Ammon's horn (tissue), 1 donor: ENCODE data around the gene SPZ1.
"Not testable (repeated sequence)": the region's sequence is repeated elsewhere in the genome, so short reads cannot be mapped to it uniquely, and the experiment has no call there.

ENCODE experiments used
- DNase-seq: peaks from one replicate; pipeline ENCODE4 v3.0.0-alpha.2; 2016; ENCODE audit warnings: low spot score

SPZ1 gene, protein sequence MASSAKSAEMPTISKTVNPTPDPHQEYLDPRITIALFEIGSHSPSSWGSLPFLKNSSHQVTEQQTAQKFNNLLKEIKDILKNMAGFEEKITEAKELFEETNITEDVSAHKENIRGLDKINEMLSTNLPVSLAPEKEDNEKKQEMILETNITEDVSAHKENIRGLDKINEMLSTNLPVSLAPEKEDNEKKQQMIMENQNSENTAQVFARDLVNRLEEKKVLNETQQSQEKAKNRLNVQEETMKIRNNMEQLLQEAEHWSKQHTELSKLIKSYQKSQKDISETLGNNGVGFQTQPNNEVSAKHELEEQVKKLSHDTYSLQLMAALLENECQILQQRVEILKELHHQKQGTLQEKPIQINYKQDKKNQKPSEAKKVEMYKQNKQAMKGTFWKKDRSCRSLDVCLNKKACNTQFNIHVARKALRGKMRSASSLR

DNA sequence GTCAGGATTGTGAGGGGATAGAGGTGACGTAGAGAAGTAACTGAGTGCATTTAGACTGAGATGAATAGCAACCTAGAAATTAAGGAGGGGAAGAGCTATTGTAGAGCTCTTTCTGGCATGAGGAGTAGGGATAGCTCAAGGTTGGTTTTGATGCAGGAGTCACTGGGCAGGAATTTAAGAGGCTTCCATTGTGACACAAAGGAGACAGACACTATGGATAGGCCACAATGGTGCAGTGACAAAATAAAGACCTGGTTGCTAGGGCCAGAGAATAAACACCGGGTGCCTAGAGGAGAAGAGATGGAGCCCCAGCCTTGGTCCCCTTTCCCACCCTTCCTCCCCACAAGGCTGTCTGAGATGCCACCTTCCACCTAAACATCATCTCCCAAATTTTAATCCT lies at the start of gene SPZ1:
SPZ1 (plus strand) TSS at position 301 of the 400 bp plus-strand sequence. CDS start 214 bp downstream, outside the sequence.
- DNase-seq = no peak

GRCh38 chr5:80270543-80270942 lies 49.3 kb upstream of the SPZ1 start:
- not testable (repeated sequence) for DNase-seq

GRCh38 chr5:80275347-80275746 lies 44.5 kb upstream of the SPZ1 start:
- DNase-seq = peak; percentile 81

DNA sequence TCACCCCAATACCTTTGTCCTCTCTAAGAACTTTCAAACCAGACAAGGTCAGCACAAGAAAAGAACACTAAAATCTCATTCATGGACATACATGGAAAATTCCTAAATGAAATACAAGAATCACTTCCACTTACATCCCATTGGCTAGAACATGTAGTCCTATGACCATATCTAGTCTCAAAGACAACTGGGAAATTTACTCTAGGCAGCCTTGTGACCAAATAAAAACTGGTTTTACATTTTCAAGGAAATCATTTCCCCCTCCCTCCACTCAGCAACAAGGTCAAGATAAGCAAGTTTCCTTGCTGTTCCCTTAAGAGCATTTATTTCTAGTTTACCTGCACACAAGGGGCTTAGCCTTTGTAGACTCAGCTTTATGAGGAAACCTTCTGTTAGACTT lies 43.6 kb upstream of the SPZ1 start:
- DNase-seq = no peak

- DNase-seq = no peak
Observed at GRCh38 chr5:80277191-80277590, 42.6 kb upstream of the SPZ1 start.

DNA sequence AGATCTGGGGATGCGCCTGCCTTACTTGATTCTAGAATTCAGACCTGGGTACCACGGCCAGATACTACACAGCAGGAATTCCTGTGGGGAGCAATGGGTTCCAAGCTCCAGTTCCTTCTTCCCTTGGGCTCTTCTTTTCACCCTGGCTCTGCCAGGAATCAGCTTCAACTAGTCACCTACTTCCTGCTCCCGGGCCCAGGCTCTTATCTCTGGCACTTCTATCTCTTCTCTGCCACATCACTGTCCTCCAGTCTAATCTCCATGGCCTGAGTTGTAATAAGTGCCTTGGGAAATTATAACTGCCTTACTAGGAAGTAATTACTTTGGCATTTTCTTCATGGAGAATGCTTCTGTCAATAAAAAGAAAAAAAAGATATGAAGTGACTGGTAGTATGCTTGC lies 37.7 kb upstream of the SPZ1 start:
- no peak for DNase-seq

DNA sequence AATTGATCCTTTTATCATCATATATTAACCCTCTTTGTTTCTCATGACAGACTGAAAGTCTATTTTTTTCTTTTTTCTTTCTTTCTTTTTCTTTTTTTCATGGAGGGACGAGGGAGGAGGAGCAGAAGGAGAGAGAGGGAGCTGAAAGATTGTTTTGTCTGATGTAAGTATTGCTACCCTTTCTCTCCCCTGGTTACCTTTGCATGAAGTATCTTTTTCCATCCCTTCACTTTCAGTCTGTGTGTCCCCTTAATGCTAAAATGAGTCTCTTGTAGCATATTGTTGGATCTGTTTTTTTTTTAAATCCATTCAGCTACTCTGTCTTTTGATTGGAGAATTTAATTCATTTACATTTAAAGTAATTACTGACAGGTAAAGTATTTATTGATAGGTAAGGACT lies 36.4 kb upstream of the SPZ1 start:
- DNase-seq = no peak

DNA sequence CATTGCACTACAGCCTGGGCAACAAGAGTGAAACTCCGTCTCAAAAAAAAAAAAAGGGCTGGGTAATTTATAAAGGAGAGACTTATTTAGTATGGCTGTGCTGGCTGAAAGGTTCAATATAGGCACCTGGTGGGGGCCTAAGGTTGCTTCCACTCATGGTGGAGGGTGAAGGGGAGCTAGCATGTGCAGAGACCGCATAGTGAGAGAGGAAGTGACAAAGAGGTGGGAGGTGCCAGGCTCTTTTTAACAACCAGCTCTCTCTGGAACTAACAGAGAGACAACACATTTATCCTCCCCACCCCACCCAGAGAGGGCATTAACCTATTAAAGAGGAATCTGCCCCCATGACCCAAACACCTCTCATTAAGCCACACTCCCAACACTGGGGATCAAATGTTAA lies 35.1 kb upstream of the SPZ1 start:
- DNase-seq = no peak

DNA sequence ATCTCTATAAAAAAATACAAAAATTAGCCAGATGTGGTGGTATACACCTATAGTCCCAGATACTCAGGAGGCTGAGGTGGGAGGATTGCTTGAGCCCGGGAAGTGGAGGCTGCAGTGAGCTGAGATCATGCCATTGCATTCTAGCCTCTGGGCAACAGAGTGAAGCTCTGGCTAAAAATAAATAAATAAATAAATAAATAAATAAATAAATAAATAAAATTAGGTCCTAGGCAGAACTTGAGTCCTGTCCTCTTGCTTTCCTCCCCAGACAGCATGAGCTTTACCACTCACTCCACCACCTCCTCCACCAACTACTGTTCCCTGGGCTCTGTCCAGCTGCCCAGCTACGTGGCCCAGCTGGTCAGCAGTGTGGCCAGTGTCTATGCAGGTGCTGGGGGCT lies 31.6 kb upstream of the SPZ1 start:
- DNase-seq = no peak

DNA sequence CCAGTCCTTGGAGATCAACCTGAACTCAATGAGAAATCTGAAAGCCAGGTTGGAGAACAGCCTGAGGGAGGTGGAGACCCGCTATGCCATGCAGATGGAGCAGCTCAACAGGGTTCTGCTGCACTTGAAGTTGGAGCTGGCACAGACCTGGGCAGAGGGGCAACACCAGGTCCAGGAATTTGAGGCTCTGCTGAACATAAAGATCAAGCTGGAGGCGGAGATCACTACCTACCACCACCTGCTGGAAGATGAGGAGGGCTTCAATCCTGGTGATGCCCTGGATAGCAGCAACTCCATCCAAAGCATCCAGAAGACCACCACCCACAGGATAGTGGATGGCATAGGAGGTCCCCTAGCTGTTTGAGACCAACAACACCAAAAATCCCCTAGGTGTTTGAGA lies 30.5 kb upstream of the SPZ1 start:
- DNase-seq = no peak

GRCh38 chr5:80291761-80292160 lies 28.0 kb upstream of the SPZ1 start:
- DNase-seq = no peak

- no peak for DNase-seq
Observed at GRCh38 chr5:80296121-80296520, 23.7 kb upstream of the SPZ1 start.

- no peak for DNase-seq
Observed at GRCh38 chr5:80299601-80300000, 20.2 kb upstream of the SPZ1 start.

DNA sequence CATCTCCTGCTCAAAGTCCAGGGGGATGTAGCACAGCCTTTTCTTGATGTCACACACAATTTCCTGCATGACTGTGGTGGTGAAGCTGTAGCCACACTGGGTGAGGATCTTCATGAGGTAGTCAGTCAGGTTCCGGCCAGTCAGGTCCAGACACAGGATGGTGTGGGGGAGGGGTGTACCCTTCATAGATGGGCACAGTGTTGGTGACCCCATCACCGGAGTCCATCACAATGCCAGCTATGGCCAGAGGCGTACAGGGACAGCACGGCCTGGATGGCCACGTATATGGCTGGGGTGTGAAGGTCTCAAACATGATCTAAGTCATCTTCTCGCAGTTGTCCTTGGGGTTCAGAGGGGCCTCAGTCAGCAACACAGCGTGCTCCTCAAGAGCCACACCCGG lies 19.7 kb upstream of the SPZ1 start:
- DNase-seq = no peak

DNA sequence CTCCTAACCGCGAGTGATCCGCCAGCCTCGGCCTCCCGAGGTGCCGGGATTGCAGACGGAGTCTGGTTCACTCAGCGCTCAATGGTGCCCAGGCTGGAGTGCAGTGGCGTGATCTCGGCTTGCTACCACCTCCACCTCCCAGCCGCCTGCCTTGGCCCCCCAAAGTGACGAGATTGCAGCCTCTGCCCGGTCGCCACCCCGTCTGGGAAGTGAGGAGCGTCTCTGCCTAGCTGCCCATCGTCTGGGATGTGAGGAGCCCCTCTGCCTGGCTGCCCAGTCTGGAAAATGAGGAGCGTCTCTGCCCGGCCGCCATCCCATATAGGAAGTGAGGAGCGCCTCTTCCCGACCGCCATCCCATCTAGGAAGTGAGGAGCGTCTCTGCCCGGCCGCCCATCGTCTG lies 19.0 kb upstream of the SPZ1 start:
- DNase-seq = not testable (repeated sequence)

- not testable (repeated sequence) for DNase-seq
Observed at GRCh38 chr5:80301342-80301741, 18.5 kb upstream of the SPZ1 start.

GRCh38 chr5:80302636-80303035 lies 17.2 kb upstream of the SPZ1 start:
- DNase-seq = no peak

GRCh38 chr5:80308526-80308925 lies 11.3 kb upstream of the SPZ1 start:
- DNase-seq = no peak

DNA sequence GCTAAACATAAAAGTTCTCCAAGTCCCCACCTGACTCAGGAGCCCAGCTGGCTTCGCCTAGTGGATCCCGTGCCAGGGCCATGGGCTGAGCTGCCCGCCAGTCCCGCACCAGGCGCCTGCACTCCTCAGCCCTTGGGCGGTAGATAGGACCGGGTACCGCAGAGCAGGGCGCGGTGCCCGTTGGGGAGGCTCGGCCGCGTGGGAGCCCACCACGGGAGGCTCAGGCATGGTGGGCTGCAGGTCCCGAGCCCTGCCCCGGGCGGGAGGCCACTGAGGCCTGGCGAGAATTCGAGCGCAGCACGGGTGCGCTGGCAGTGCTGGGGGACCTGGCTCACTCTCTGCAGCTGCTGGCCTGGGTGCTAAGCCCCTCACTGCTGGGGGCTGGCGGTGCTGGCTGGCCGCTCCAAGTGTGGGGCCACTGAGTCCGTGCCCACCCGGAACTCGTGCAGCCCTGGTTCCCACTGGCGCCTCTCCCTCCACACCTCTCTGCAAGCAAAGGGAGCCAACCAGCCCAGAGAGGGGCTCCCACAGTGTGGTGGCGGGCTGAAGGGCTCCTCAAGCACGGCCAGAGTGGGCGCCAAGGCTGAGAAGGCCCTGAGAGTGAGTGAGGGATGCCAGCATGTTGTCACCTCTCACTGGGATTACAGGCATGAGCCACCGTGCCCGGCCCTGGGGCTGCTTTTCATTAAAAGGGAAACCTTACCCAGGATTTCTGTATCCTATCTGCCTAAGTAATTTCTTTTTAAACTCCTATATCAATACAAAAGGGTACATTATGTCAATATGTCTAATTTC lies 9.7 kb upstream of the SPZ1 start:
- DNase-seq = no peak

DNA sequence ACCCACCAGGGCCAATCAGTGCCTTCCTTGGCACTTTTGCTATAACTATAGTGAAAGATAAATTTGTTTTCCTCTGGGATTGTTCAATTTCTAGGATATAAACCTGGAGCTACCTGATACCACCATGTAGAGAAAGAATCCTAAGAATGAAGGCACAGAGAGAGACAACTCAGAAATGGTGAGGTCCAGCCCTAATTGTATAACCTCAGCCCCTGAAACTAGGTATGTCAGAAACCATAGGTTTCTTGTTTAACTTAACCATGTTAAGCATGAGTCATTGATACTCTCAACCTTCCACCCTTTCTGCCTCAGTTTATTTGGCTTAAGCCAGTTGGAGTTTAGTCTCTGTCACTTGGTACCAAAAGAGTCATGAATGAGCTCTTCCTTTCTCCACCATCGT lies 4.6 kb upstream of the SPZ1 start:
- no peak for DNase-seq

DNA sequence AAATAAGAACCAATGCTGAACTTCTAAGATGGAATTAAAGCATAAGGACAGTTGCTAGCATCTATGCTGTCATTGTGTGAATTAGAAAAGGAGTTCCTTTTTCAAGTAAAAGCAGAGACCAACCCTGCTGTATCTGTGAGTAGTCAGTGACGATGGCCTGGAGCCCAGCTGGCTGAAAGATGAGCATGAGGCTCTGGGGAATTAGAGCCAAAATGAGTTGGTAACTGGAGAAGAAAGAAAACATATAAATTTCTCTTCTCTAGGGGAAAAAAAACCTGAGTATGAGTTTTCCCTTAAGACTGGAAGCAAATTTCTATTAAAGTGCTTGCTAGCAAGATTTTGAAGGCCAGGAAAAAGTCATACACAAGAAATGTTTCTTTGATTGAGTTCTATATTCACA lies 1.6 kb upstream of the SPZ1 start:
- peak; percentile 53 for DNase-seq

DNA sequence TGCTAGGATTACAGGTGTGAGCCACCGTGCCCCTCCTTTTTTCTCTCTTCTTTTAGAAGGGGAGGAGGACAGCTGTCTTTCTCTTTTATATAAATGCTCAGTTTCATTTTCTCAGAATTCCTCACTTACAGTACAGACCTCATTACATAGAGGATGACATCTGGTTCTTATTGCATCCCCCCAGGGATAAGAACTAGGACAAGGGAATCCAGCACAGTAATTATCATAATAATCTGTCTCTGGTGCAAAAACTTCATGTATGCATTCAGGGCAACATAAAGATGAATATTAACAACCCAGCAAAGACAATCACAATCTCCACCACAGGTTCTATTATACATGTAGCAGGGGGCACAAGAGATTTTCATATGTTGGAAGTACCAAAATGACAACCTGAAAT lies 5.1 kb downstream of the SPZ1 start:
- DNase-seq = no peak

DNA sequence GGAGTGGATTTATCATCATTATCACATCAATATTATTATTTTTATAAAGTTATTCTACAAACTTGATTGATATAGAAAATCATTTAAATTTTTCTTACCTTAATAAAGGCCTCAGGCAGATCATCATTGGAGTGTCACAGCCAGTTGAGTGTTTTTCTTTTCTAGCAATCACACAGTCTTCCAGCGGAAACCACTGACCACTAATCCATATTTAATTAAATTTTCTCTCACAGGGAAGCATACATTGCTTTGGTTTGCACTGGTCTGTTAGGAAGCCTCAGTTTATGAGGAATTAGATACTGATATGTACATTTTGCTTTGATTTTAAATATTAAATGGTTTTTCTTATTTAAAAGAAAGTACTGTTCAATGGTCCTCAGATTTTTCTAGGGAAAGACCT lies 6.7 kb downstream of the SPZ1 start:
- no peak for DNase-seq
